SW 1271 (cell line): Measurements from ENCODE around the gene UBE2E2.
"Not testable (repeated sequence)": the region's sequence is repeated elsewhere in the genome, so short reads cannot be mapped to it uniquely, and the experiment has no call there.

Source experiments
- DNase-seq, 2 experiments: peaks; one replicate each; lab custom pipeline; 2025; lab: John Stamatoyannopoulos, UW

Gene UBE2E2

GRCh38 chr3:23329471-23330105 lies 126.5 kb downstream of the UBE2E2 start:
- no peak for DNase-seq

GRCh38 chr3:23330568-23330967 lies 127.4 kb downstream of the UBE2E2 start:
- no peak for DNase-seq

- no peak for DNase-seq
These were observed 128.2 kb downstream of the UBE2E2 start for GRCh38 chr3:23331141-23331935.

- no peak for DNase-seq
These were observed 130.5 kb downstream of the UBE2E2 start for GRCh38 chr3:23333633-23334032.

- not testable (repeated sequence) for DNase-seq
These were observed 133.7 kb downstream of the UBE2E2 start for GRCh38 chr3:23336853-23337252.

- DNase-seq = no peak
These were observed 138.2 kb downstream of the UBE2E2 start for GRCh38 chr3:23341147-23341838.

GRCh38 chr3:23342343-23342742 lies 139.2 kb downstream of the UBE2E2 start:
- DNase-seq = no peak

GRCh38 chr3:23343509-23343908 lies 140.4 kb downstream of the UBE2E2 start:
- DNase-seq = no peak

- DNase-seq = no peak
These were observed 141.8 kb downstream of the UBE2E2 start for GRCh38 chr3:23344886-23345285.

- not testable (repeated sequence) for DNase-seq
These were observed 146.3 kb downstream of the UBE2E2 start for GRCh38 chr3:23349444-23349843.

- no peak for DNase-seq
These were observed 153.0 kb downstream of the UBE2E2 start for GRCh38 chr3:23356169-23356568.

- no peak for DNase-seq
These were observed 153.8 kb downstream of the UBE2E2 start for GRCh38 chr3:23356923-23357322.

- no peak for DNase-seq
These were observed 156.0 kb downstream of the UBE2E2 start for GRCh38 chr3:23359116-23359515.

- DNase-seq = no peak
These were observed 161.9 kb downstream of the UBE2E2 start for GRCh38 chr3:23365066-23365465.

- no peak for DNase-seq
These were observed 165.6 kb downstream of the UBE2E2 start for GRCh38 chr3:23368731-23369130.

GRCh38 chr3:23372285-23372684 lies 169.2 kb downstream of the UBE2E2 start:
- DNase-seq = no peak

- no peak for DNase-seq
These were observed 173.6 kb downstream of the UBE2E2 start for GRCh38 chr3:23376516-23377248.

GRCh38 chr3:23377928-23378672 lies 175.0 kb downstream of the UBE2E2 start:
- DNase-seq = no peak

- no peak for DNase-seq
These were observed 180.7 kb downstream of the UBE2E2 start for GRCh38 chr3:23383875-23384274.

GRCh38 chr3:23385327-23385726 lies 182.2 kb downstream of the UBE2E2 start:
- no peak for DNase-seq

GRCh38 chr3:23387286-23387918 lies 184.3 kb downstream of the UBE2E2 start:
- no peak for DNase-seq
